ENCODE results near the gene ICAM1. TPM values are rescaled to one million over a fixed set of nuclear protein-coding genes. Genes with fewer than 3 reads are reported as not detected.
A peak's percentile ranks its signal among the peaks of the same experiment; 100 is the strongest.

The ICAM1 gene
- polyA plus RNA-seq, 1 of the 3 experiments (the other 2 are of a cell fraction): 14.5 TPM

GRCh38 chr19:10268071-10268470 is 2.8 kb upstream of the ICAM1 start:
- no peaks in the 10 kb centered on the region for H3K9me3 ChIP-seq
- no peaks in the 10 kb centered on the region for H3K79me2 ChIP-seq (ENCODE audit: insufficient read depth)
- H2AFZ ChIP-seq (ENCODE audit: low read depth): no peak overlapping the region
- no peaks in the 10 kb centered on the region for H4K20me1 ChIP-seq (ENCODE audit: insufficient read depth)
- no peaks in the 10 kb centered on the region for H3K9me2 ChIP-seq
- no peaks in the 10 kb centered on the region for H3K27me3 ChIP-seq (ENCODE audit: insufficient read depth)
- ChIA-PET POLR2A (no interaction called here), CTCF (interaction anchor here (0.8 to 17.2 kb wide), 8 partner anchors 9 to 155 kb away, joined by 3 to 596 read pairs (median 35); partner anchors contain the start of genes CDC37, ICAM4, ICAM5 and TYK2)
- DNase-seq: no peak
- H3K27ac ChIP-seq (ENCODE audit: low read depth in 2 of 2, low read length in 1 of 2): no peak overlapping the region
- H3K9ac ChIP-seq: no peak overlapping the region
- no peak overlapping the region for H3K4me2 ChIP-seq
- H3K4me1 ChIP-seq (ENCODE audit: control insufficient read depth in 1 of 2, insufficient read depth in 2 of 2, low read depth in 1 of 2, low read length in 1 of 2): peaks cover 0 to 4% of the 10 kb centered on the region in 2 experiments; a peak in 2 of 4 replicates
- no peaks in the 10 kb centered on the region for H3K36me3 ChIP-seq (replicated peaks in 1 of 2; ENCODE audit: control insufficient read depth in 1 of 2, insufficient read depth in 2 of 2, low read length in 1 of 2)
- H3K4me3 ChIP-seq (ENCODE audit: low read depth in 2 of 2, low read length in 1 of 2): no peak overlapping the region
- 83% methylated on average over 3 of the region's 6 CpGs for WGBS (ENCODE audit: low lambda C conversion rate)
- H3F3A ChIP-seq (replicated peaks; ENCODE audit: insufficient read depth): peaks cover 2% of the 10 kb centered on the region
- no peak for TF ChIP-seq SIN3A (IDR thresholded peaks at IDR 0.05; ENCODE audit: borderline replicate concordance, low read depth, low read length)

GRCh38 chr19:10269333-10270179 is 1.4 kb upstream of the ICAM1 start:
- H3K79me2 ChIP-seq (ENCODE audit: insufficient read depth): no peaks in the 10 kb centered on the region
- no peak overlapping the region for H3K9ac ChIP-seq
- H3K4me2 ChIP-seq: peak overlapping the region; percentile 59
- no peaks in the 10 kb centered on the region for H3K36me3 ChIP-seq (replicated peaks in 1 of 2; ENCODE audit: control insufficient read depth in 1 of 2, insufficient read depth in 2 of 2, low read length in 1 of 2)
- POLR2A ChIA-PET: interaction anchor here (1.3 to 1.4 kb wide), 2 partner anchors 11 to 119 kb away, joined by 4 to 10 read pairs; no protein-coding TSS in a partner anchor
- CTCF ChIA-PET: interaction anchor here (0.6 to 17.2 kb wide), 26 partner anchors 11 to 183 kb away, joined by 3 to 596 read pairs (median 4); partner anchors contain the start of genes CDC37, FDX2, ICAM4 and ICAM5
- H3K9me3 ChIP-seq: no peaks in the 10 kb centered on the region
- peak overlapping the region; percentile 23 to 24; a peak in 3 of 4 replicates for H3K4me3 ChIP-seq (ENCODE audit: low read depth in 2 of 2, low read length in 1 of 2)
- H4K20me1 ChIP-seq (ENCODE audit: insufficient read depth): no peaks in the 10 kb centered on the region
- no peaks in the 10 kb centered on the region for H3K9me2 ChIP-seq
- peaks cover 0 to 4% of the 10 kb centered on the region in 2 experiments; a peak in 2 of 4 replicates for H3K4me1 ChIP-seq (ENCODE audit: control insufficient read depth in 1 of 2, insufficient read depth in 2 of 2, low read depth in 1 of 2, low read length in 1 of 2)
- H3F3A ChIP-seq (replicated peaks; ENCODE audit: insufficient read depth): peaks cover 2% of the 10 kb centered on the region
- DNase-seq: peak; percentile 91
- 12% methylated on average over 27 of the region's 59 CpGs for WGBS (ENCODE audit: low lambda C conversion rate)
- peak overlapping the region; percentile 72; the same call in 1 of the 2 replicates for H2AFZ ChIP-seq (ENCODE audit: low read depth)
- H3K27me3 ChIP-seq (ENCODE audit: insufficient read depth): no peaks in the 10 kb centered on the region
- no peak overlapping the region for H3K27ac ChIP-seq (ENCODE audit: low read depth in 2 of 2, low read length in 1 of 2)
- TF ChIP-seq RFX5 (IDR thresholded peaks at IDR 0.05; ENCODE audit: low read length) (no peak), NFIC (IDR thresholded peaks at IDR 0.05; ENCODE audit: borderline replicate concordance) (no peak), FOXM1 (IDR thresholded peaks at IDR 0.05; ENCODE audit: low read depth) (no peak), EP300 (IDR thresholded peaks at IDR 0.05; ENCODE audit: borderline replicate concordance in 1 of 2, low read depth in 1 of 2, low read length in 1 of 2) (no peak), IRF3 (IDR thresholded peaks at IDR 0.05; ENCODE audit: low read depth, low read length) (no peak), CTCF (IDR thresholded peaks at IDR 0.05) (peak; percentile 93), SMC3 (IDR thresholded peaks at IDR 0.05; ENCODE audit: low read depth, low read length) (peak; percentile 90), RAD21 (IDR thresholded peaks at IDR 0.05; ENCODE audit: low read length) (peak; percentile 93), PBX3 (IDR thresholded peaks at IDR 0.05) (no peak), GABPA (IDR thresholded peaks at IDR 0.05; ENCODE audit: low read depth) (no peak), TCF12 (IDR thresholded peaks at IDR 0.05) (no peak; the same call in 1 of the 2 replicates), REST (IDR thresholded peaks at IDR 0.05; ENCODE audit: low read depth, low read length) (no peak), FOSL2 (IDR thresholded peaks at IDR 0.05; ENCODE audit: borderline replicate concordance, low read depth) (no peak), MEF2A (IDR thresholded peaks at IDR 0.05; ENCODE audit: borderline replicate concordance, low read depth) (no peak)
